ENCODE data around the gene FBLN1. TPM values are rescaled to one million over a fixed set of nuclear protein-coding genes. Genes with fewer than 3 reads are reported as not detected.

FBLN1 gene
- total RNA-seq, 4 donors from 2014 or later: 48.6 to 92.1 (median 68.9) TPM

- in situ Hi-C loops (cut with MboI; ENCODE audit: low pct_ligation_motif_present in 1 of 4, low pct_unique_long_range_greater_than_20kb in 1 of 4, low sequenced_read_pairs in 3 of 4) (loop anchor here in 2 of 4 donors (10.0 to 25.0 kb wide), 3 partner anchors 74 to 414 kb away; no protein-coding TSS in a partner anchor), intact Hi-C loops (cut with DNase I; ENCODE audit: low total_unique reads) (no loop called here)
- TF ChIP-seq CTCF (IDR thresholded peaks at IDR 0.05) (no peak), EP300 (IDR thresholded peaks at IDR 0.05; ENCODE audit: low read depth) (no peak), POLR2AphosphoS5 (IDR thresholded peaks at IDR 0.05) (no peak)
- Histone ChIP-seq H3K4me1 (peaks cover 0 to 4% (median 1%) of the 10 kb centered on the region in 4 donors), H3K27ac (no peak overlapping the region), H3K9me3 (peaks cover 6 to 11% of the 10 kb centered on the region in 2 donors), H3K36me3 (no peaks in the 10 kb centered on the region), H3K27me3 (peaks cover 16% of the 10 kb centered on the region), H3K4me3 (no peak overlapping the region)
- DNase-seq: no peak
These were observed 68.4 kb downstream of the FBLN1 start for GRCh38 chr22:45571089-45571488.

GRCh38 chr22:45572444-45572843, 69.8 kb downstream of the FBLN1 start:
- Histone ChIP-seq H3K4me1 (peaks cover 0 to 4% (median 1%) of the 10 kb centered on the region in 4 donors), H3K36me3 (no peaks in the 10 kb centered on the region), H3K4me3 (no peak overlapping the region), H3K27me3 (peaks cover 20% of the 10 kb centered on the region), H3K27ac (no peak overlapping the region), H3K9me3 (peaks cover 6 to 11% of the 10 kb centered on the region in 2 donors)
- no peak for DNase-seq
- 90% methylated on average over 3 of the region's 3 CpGs; no CpG with 5 or more reads in 1 of the 2 donors for WGBS, 2 donors (ENCODE audit: low coverage in 1 of 2)
- intact Hi-C loops (cut with DNase I; ENCODE audit: low total_unique reads): no loop called here
- in situ Hi-C loops (cut with MboI; ENCODE audit: low pct_ligation_motif_present in 1 of 4, low pct_unique_long_range_greater_than_20kb in 1 of 4, low sequenced_read_pairs in 3 of 4): loop anchor here in 2 of 4 donors (10.0 to 25.0 kb wide), 3 partner anchors 72 to 412 kb away; no protein-coding TSS in a partner anchor
- TF ChIP-seq POLR2A (IDR thresholded peaks at IDR 0.05): no peak

GRCh38 chr22:45574069-45574703, 71.5 kb downstream of the FBLN1 start:
- 80% methylated on average over 23 of the region's 23 CpGs; no CpG with 5 or more reads in 1 of the 2 donors for WGBS, 2 donors (ENCODE audit: low coverage in 1 of 2)
- Histone ChIP-seq H3K27me3 (peaks cover 27% of the 10 kb centered on the region), H3K9me3 (peaks cover 6 to 11% of the 10 kb centered on the region in 2 donors), H3K27ac (no peak overlapping the region), H3K4me3 (peak overlapping the region in 1 of 4 donors; percentile 17), H3K36me3 (no peaks in the 10 kb centered on the region), H3K4me1 (peaks cover 0 to 9% (median 2%) of the 10 kb centered on the region in 4 donors)
- intact Hi-C loops (cut with DNase I; ENCODE audit: low total_unique reads): no loop called here
- no peak for DNase-seq
- TF ChIP-seq CTCF (IDR thresholded peaks at IDR 0.05) (no peak), POLR2A (IDR thresholded peaks at IDR 0.05) (no peak), POLR2AphosphoS5 (IDR thresholded peaks at IDR 0.05) (no peak), EP300 (IDR thresholded peaks at IDR 0.05; ENCODE audit: low read depth) (no peak)
- in situ Hi-C loops (cut with MboI; ENCODE audit: low pct_ligation_motif_present in 1 of 4, low pct_unique_long_range_greater_than_20kb in 1 of 4, low sequenced_read_pairs in 3 of 4): loop anchor here in 2 of 4 donors (10.0 to 25.0 kb wide), 3 partner anchors 71 to 411 kb away; no protein-coding TSS in a partner anchor

GRCh38 chr22:45575173-45575572, 72.5 kb downstream of the FBLN1 start:
- intact Hi-C loops (cut with DNase I; ENCODE audit: low total_unique reads): no loop called here
- in situ Hi-C loops (cut with MboI; ENCODE audit: low pct_ligation_motif_present in 1 of 4, low pct_unique_long_range_greater_than_20kb in 1 of 4, low sequenced_read_pairs in 3 of 4): loop anchor here in 2 of 4 donors (10.0 kb wide), 2 partner anchors 70 to 410 kb away; no protein-coding TSS in a partner anchor
- TF ChIP-seq POLR2A (IDR thresholded peaks at IDR 0.05) (no peak), CTCF (IDR thresholded peaks at IDR 0.05) (no peak), POLR2AphosphoS5 (IDR thresholded peaks at IDR 0.05) (no peak), EP300 (IDR thresholded peaks at IDR 0.05; ENCODE audit: low read depth) (no peak)
- Histone ChIP-seq H3K4me3 (no peak overlapping the region), H3K27ac (no peak overlapping the region), H3K9me3 (peaks cover 6 to 11% of the 10 kb centered on the region in 2 donors), H3K4me1 (peaks cover 0 to 9% (median 2%) of the 10 kb centered on the region in 4 donors), H3K36me3 (no peaks in the 10 kb centered on the region), H3K27me3 (peaks cover 27% of the 10 kb centered on the region)
- WGBS, 2 donors (ENCODE audit: low coverage in 1 of 2): 77 to 89% methylated on average over 3 to 7 of the region's 7 CpGs
- no peak for DNase-seq

Data from transverse colon (tissue), 4 donors.